DND-41 (cell line): ENCODE data around the gene MYH14.
"Not testable (repeated sequence)": the region's sequence is repeated elsewhere in the genome, so short reads cannot be mapped to it uniquely, and the experiment has no call there.

Experiments used
- ATAC-seq: fragments of 200-7000 bp; cut with Tn5 transposase; 3 replicates; pipeline ENCODE4 v1.9.1; 2021; ENCODE audit warnings: low read depth; ENCODE audit not compliant: insufficient read depth
- DNase-seq: peaks from one replicate; pipeline ENCODE4 v3.0.0-alpha.2; 2020
- H2AFZ ChIP-seq: 2 replicates; pipeline ENCODE4 v1.6.0; 2012; ENCODE audit warnings: low read depth, low read length
- H3K27ac ChIP-seq: 2 replicates; pipeline ENCODE4 v1.5.1; 2012; ENCODE audit warnings: low read length, inconsistent platforms
- H3K27me3 ChIP-seq: fragments of 200-600 bp; sonication (generic); 2 replicates; pipeline ENCODE4 v1.6.0; 2012; ENCODE audit warnings: low read length, mild to moderate bottlenecking, inconsistent platforms; ENCODE audit not compliant: insufficient read depth, poor library complexity
- H3K36me3 ChIP-seq: 2 replicates; pipeline ENCODE4 v1.5.1; 2012; ENCODE audit warnings: low read length, inconsistent platforms; ENCODE audit not compliant: insufficient read depth
- H3K4me1 ChIP-seq: 2 replicates; pipeline ENCODE4 v1.5.1; 2012; ENCODE audit warnings: mild to moderate bottlenecking, low read length; ENCODE audit not compliant: insufficient read depth
- H3K4me2 ChIP-seq: 2 replicates; pipeline ENCODE4 v1.6.0; 2012; ENCODE audit warnings: mild to moderate bottlenecking, moderate library complexity, low read length, inconsistent platforms; ENCODE audit not compliant: insufficient read depth
- H3K4me3 ChIP-seq, 2 experiments: fragments of 200-600 bp in 1 of 2; shearing (Covaris generic) in 1 of 2; 2 replicates each; pipeline ENCODE4 v1.5.1; 2012 to 2016; ENCODE audit warnings: inconsistent platforms in 2 of 2, low read length in 2 of 2, mild to moderate bottlenecking in 2 of 2, low read depth in 1 of 2, moderate library complexity in 1 of 2
- H3K79me2 ChIP-seq: 2 replicates; pipeline ENCODE4 v1.6.0; 2012; ENCODE audit warnings: low read length, inconsistent platforms; ENCODE audit not compliant: insufficient read depth
- H3K9ac ChIP-seq: 2 replicates; pipeline ENCODE4 v1.6.0; 2012; ENCODE audit warnings: low read depth, mild to moderate bottlenecking, inconsistent platforms, low read length, moderate library complexity
- H3K9me3 ChIP-seq: 2 replicates; pipeline ENCODE4 v1.5.1; 2012; ENCODE audit warnings: low read length, moderate library complexity, mild to moderate bottlenecking, inconsistent platforms; ENCODE audit not compliant: insufficient read depth, severe bottlenecking
- H4K20me1 ChIP-seq: 2 replicates; pipeline ENCODE4 v1.6.0; 2012; ENCODE audit warnings: low read length; ENCODE audit not compliant: insufficient read depth
- CTCF ChIP-seq: IDR thresholded peaks from 2 replicates; pipeline ENCODE4 v1.5.1; 2012; ENCODE audit warnings: borderline replicate concordance, low read length, moderate library complexity, mild to moderate bottlenecking; ENCODE audit not compliant: poor library complexity, severe bottlenecking; ENCODE audit errors: extremely low read depth
- EZH2 ChIP-seq: IDR thresholded peaks from 3 replicates; pipeline ENCODE4 v1.6.1; 2012; ENCODE audit warnings: borderline replicate concordance, low read depth, mild to moderate bottlenecking, moderate library complexity, low read length, inconsistent platforms; ENCODE audit not compliant: severe bottlenecking

MYH14 gene

GRCh38 chr19:50340331-50340730 lies 136.9 kb downstream of the MYH14 start:
- no peak overlapping the region for H3K9ac ChIP-seq
- H3K9me3 ChIP-seq: no peaks in the 10 kb centered on the region
- no peak overlapping the region for H3K4me3 ChIP-seq
- no peaks in the 10 kb centered on the region for H3K4me1 ChIP-seq
- H3K27ac ChIP-seq: no peak overlapping the region
- no peaks in the 10 kb centered on the region for H3K79me2 ChIP-seq
- H4K20me1 ChIP-seq: no peaks in the 10 kb centered on the region
- no peak overlapping the region for H2AFZ ChIP-seq
- TF ChIP-seq EZH2 (no peak), CTCF (no peak)
- H3K36me3 ChIP-seq: no peaks in the 10 kb centered on the region
- H3K27me3 ChIP-seq: no peaks in the 10 kb centered on the region
- H3K4me2 ChIP-seq: no peak overlapping the region
- no peak for ATAC-seq
- DNase-seq: no peak

DNA sequence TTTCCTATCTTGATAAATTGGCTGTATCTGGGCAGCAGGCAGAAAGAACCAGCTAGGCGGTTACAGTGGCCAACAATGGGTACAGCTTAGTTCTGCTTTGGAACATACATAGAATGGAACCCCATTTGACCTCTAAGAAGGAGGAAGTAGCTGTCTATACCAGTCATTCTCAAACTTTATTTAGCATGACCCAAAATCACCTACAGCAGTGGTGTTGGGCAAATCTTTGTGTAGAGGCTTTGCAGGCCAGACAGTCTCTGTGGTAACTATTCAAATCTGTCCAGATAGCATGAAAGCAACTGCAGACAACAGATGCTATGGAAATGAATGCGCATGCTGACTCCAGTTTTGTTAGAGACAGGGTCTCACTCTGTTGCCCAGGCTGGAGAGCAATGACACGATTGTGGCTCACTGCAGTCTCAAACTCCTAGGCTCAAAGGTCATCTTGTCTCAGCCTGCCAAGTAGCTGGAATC lies 137.7 kb downstream of the MYH14 start:
- no peaks in the 10 kb centered on the region for H4K20me1 ChIP-seq
- H3K4me2 ChIP-seq: no peak overlapping the region
- no peak overlapping the region for H3K27ac ChIP-seq
- no peak overlapping the region for H3K4me3 ChIP-seq
- no peaks in the 10 kb centered on the region for H3K79me2 ChIP-seq
- H3K27me3 ChIP-seq: no peaks in the 10 kb centered on the region
- TF ChIP-seq CTCF (no peak), EZH2 (no peak)
- no peak overlapping the region for H2AFZ ChIP-seq
- no peak overlapping the region for H3K9ac ChIP-seq
- ATAC-seq (no peak), DNase-seq (no peak)
- no peaks in the 10 kb centered on the region for H3K4me1 ChIP-seq
- H3K36me3 ChIP-seq: no peaks in the 10 kb centered on the region
- no peaks in the 10 kb centered on the region for H3K9me3 ChIP-seq

- ATAC-seq (no peak), DNase-seq (no peak)
- TF ChIP-seq EZH2 (no peak), CTCF (no peak)
- Histone ChIP-seq H3K4me1 (no peaks in the 10 kb centered on the region), H3K27ac (no peak overlapping the region), H3K4me3 (no peak overlapping the region), H3K36me3 (no peaks in the 10 kb centered on the region), H3K4me2 (no peak overlapping the region), H3K9ac (no peak overlapping the region), H2AFZ (no peak overlapping the region), H4K20me1 (no peaks in the 10 kb centered on the region), H3K9me3 (no peaks in the 10 kb centered on the region), H3K27me3 (no peaks in the 10 kb centered on the region), H3K79me2 (no peaks in the 10 kb centered on the region)
Measured at GRCh38 chr19:50344661-50345318, 141.4 kb downstream of the MYH14 start.

GRCh38 chr19:50347089-50347581 lies 143.7 kb downstream of the MYH14 start:
- not testable (repeated sequence) for H3K79me2 ChIP-seq, H3K27me3 ChIP-seq, H3K4me2 ChIP-seq, DNase-seq, H3K36me3 ChIP-seq, H3K4me1 ChIP-seq, H3K9me3 ChIP-seq, H3K9ac ChIP-seq, H2AFZ ChIP-seq, ATAC-seq, H3K4me3 ChIP-seq, H4K20me1 ChIP-seq, H3K27ac ChIP-seq
